ENCODE data around the gene EHD3. TPM values are rescaled to one million over a fixed set of nuclear protein-coding genes. Genes with fewer than 3 reads are reported as not detected.

The EHD3 gene
- 27.9 TPM for total RNA-seq
- long read RNA-seq, full-length matches to known transcripts, result 46 of 53 reads
- long read RNA-seq, partial matches to known transcripts, result 3 of 53 reads
- long read RNA-seq, other reads (novel, unspliced or antisense), result 4 of 53 reads

- peak; percentile 92 for ATAC-seq
- peak; percentile 95 for DNase-seq (ENCODE audit: missing footprints)
- intact Hi-C loops (cut with DNase I), result loop anchor here (1.0 to 10.0 kb wide), 3 partner anchors 68 to 519 kb away; no protein-coding TSS in a partner anchor
These were observed at the start of gene EHD3 for GRCh38 chr2:31233741-31234682. Gene EHD3, plus strand, starts transcription at chr2:31234152. Its CDS starts 470 bp downstream, at chr2:31234622.

- ATAC-seq (no peak), DNase-seq (ENCODE audit: missing footprints) (no peak)
- intact Hi-C loops (cut with DNase I), result no loop called here
These were observed 46.8 kb upstream of the EHD3 start for GRCh38 chr2:31187166-31187565.

GRCh38 chr2:31188131-31188530, 45.8 kb upstream of the EHD3 start:
- intact Hi-C loops (cut with DNase I), result no loop called here
- ATAC-seq (no peak), DNase-seq (ENCODE audit: missing footprints) (no peak)

- intact Hi-C loops (cut with DNase I), result no loop called here
- ATAC-seq (no peak), DNase-seq (ENCODE audit: missing footprints) (no peak)
These were observed 44.8 kb upstream of the EHD3 start for GRCh38 chr2:31189141-31189540.

- intact Hi-C loops (cut with DNase I), result no loop called here
These were observed 43.8 kb upstream of the EHD3 start for GRCh38 chr2:31190188-31190587.

GRCh38 chr2:31191931-31192330, 42.0 kb upstream of the EHD3 start:
- intact Hi-C loops (cut with DNase I), result no loop called here
- peak; percentile 16 for ATAC-seq
- DNase-seq (ENCODE audit: missing footprints), result no peak

More at GRCh38 chr2:31190188-31190587, 43.8 kb upstream of the EHD3 start:
- ATAC-seq, result no peak
- no peak for DNase-seq (ENCODE audit: missing footprints)

GRCh38 chr2:31192396-31192795, 41.6 kb upstream of the EHD3 start:
- intact Hi-C loops (cut with DNase I), result no loop called here
- ATAC-seq (peak; percentile 23), DNase-seq (ENCODE audit: missing footprints) (no peak)

GRCh38 chr2:31192851-31193392, 41.0 kb upstream of the EHD3 start:
- intact Hi-C loops (cut with DNase I), result no loop called here

GRCh38 chr2:31193806-31194205, 40.1 kb upstream of the EHD3 start:
- DNase-seq (ENCODE audit: missing footprints) (no peak), ATAC-seq (no peak)
- intact Hi-C loops (cut with DNase I), result no loop called here

More at GRCh38 chr2:31192851-31193392, 41.0 kb upstream of the EHD3 start:
- DNase-seq (ENCODE audit: missing footprints) (no peak), ATAC-seq (no peak)

GRCh38 chr2:31196622-31197021, 37.3 kb upstream of the EHD3 start:
- no peak for ATAC-seq
- no peak for DNase-seq (ENCODE audit: missing footprints)
- intact Hi-C loops (cut with DNase I), result no loop called here

- DNase-seq (ENCODE audit: missing footprints) (no peak), ATAC-seq (no peak)
- intact Hi-C loops (cut with DNase I), result no loop called here
These were observed 36.8 kb upstream of the EHD3 start for GRCh38 chr2:31197166-31197565.

- DNase-seq (ENCODE audit: missing footprints) (no peak), ATAC-seq (no peak)
- intact Hi-C loops (cut with DNase I), result no loop called here
These were observed 36.3 kb upstream of the EHD3 start for GRCh38 chr2:31197669-31198068.

GRCh38 chr2:31199206-31199605, 34.7 kb upstream of the EHD3 start:
- ATAC-seq (no peak), DNase-seq (ENCODE audit: missing footprints) (no peak)
- intact Hi-C loops (cut with DNase I), result no loop called here

GRCh38 chr2:31200972-31201371, 33.0 kb upstream of the EHD3 start:
- DNase-seq (ENCODE audit: missing footprints) (no peak), ATAC-seq (no peak)
- intact Hi-C loops (cut with DNase I), result no loop called here

- intact Hi-C loops (cut with DNase I), result no loop called here
- ATAC-seq (peak; percentile 55), DNase-seq (ENCODE audit: missing footprints) (no peak)
These were observed 31.9 kb upstream of the EHD3 start for GRCh38 chr2:31202041-31202440.

GRCh38 chr2:31202833-31203232, 31.1 kb upstream of the EHD3 start:
- no peak for ATAC-seq
- intact Hi-C loops (cut with DNase I), result no loop called here
- no peak for DNase-seq (ENCODE audit: missing footprints)

GRCh38 chr2:31203916-31204315, 30.0 kb upstream of the EHD3 start:
- DNase-seq (ENCODE audit: missing footprints) (no peak), ATAC-seq (peak; percentile 35)
- intact Hi-C loops (cut with DNase I), result no loop called here

- intact Hi-C loops (cut with DNase I), result no loop called here
- no peak for DNase-seq (ENCODE audit: missing footprints)
- no peak for ATAC-seq
These were observed 29.2 kb upstream of the EHD3 start for GRCh38 chr2:31204783-31205182.

GRCh38 chr2:31205186-31205585, 28.8 kb upstream of the EHD3 start:
- intact Hi-C loops (cut with DNase I), result no loop called here
- ATAC-seq (no peak), DNase-seq (ENCODE audit: missing footprints) (no peak)

- intact Hi-C loops (cut with DNase I), result no loop called here
- DNase-seq (ENCODE audit: missing footprints) (no peak), ATAC-seq (no peak)
These were observed 28.3 kb upstream of the EHD3 start for GRCh38 chr2:31205613-31206012.
